NCI-H2107 (cell line): ENCODE data around the gene SLCO2B1.
"Not testable (repeated sequence)": the region's sequence is repeated elsewhere in the genome, so short reads cannot be mapped to it uniquely, and the experiment has no call there.

Experiments used
- DNase-seq: peaks from one replicate; lab custom pipeline; 2025; lab: John Stamatoyannopoulos, UW

SLCO2B1 gene, protein sequence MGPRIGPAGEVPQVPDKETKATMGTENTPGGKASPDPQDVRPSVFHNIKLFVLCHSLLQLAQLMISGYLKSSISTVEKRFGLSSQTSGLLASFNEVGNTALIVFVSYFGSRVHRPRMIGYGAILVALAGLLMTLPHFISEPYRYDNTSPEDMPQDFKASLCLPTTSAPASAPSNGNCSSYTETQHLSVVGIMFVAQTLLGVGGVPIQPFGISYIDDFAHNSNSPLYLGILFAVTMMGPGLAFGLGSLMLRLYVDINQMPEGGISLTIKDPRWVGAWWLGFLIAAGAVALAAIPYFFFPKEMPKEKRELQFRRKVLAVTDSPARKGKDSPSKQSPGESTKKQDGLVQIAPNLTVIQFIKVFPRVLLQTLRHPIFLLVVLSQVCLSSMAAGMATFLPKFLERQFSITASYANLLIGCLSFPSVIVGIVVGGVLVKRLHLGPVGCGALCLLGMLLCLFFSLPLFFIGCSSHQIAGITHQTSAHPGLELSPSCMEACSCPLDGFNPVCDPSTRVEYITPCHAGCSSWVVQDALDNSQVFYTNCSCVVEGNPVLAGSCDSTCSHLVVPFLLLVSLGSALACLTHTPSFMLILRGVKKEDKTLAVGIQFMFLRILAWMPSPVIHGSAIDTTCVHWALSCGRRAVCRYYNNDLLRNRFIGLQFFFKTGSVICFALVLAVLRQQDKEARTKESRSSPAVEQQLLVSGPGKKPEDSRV

DNA sequence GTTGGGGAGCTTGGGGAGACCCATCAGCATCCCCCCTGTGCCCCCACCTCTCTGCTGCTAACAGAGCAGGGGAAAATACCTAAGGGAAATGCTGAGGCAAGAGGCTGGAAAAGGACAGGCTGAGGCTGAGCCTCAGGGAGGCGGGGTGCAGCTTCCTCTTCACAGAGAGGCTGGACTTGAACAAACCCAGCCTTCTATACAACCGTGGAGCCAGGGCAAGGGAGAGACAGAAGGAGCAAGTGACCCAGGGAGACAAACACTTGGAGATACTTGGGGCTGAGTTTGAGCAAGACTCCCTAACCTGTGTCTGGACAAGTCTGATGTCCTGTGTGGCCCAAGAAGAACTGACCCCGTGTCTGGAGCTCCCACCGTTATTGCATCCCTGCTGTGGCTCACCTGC, at the start of gene SLCO2B1:
SLCO2B1 (plus strand) TSS at position 229 of the 400 bp plus-strand sequence. CDS start 275 bp downstream, outside the sequence.
- DNase-seq = no peak

DNA sequence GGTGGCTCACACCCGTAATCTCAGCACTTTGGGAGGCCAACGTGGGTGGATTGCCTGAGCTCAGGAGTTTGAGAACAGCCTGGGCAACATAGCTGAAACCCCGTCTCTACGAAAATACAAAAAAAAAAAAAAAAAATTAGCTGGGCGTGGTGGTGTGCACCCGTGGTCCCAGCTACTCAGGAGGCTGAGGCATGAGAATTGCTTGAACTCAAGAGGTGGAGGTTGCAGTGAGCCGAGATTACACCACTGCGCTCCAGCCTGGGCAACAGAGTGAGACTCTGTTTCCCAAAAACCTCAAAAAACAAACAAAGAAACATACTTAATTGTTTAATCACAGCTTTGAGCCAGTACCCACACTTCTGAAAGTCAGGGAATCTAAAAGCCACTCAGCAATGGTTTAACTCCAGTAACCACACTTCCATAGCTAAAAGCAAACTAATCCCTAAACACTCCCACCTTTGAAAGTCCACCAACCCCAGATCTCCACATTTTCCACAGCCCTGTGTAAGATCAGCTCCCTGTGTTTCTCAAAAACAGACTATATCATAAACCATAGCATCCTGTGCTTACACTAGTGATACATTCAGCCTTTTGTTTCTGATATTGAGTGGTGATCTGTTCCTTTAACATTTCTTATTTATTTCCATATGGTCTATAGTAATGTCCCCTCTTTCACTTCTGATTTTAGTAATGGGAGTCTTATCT, 49.3 kb upstream of the SLCO2B1 start:
- no peak for DNase-seq

DNA sequence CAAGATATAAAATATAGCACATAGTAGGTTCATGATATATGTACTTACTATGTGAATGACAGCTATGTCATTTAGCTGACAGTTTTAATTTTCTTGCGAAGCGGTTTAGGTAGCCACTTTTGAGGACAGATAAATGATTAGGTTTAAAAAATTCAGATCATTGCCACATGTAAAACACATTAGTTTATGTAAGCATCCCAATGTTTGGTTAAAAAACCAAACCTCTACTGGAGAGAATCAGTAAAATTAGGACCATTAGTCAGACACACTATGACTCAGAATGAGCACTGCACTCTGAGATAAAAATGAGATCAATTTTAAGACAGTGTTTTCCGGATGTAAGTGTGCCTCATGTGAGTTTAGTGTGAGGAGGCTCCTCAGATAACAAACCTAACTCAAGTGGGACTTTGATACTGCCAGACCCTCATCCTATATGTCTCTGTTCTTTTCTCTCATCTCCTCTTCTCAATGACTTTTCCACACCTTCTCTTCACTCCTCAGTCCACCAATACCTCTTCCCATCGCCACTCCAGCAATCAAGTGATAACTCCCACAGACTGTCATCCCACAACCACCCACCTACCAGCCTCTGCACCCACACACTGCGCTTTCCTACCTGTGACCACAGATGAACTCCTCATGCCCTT, 47.4 kb upstream of the SLCO2B1 start:
- DNase-seq = no peak

DNA sequence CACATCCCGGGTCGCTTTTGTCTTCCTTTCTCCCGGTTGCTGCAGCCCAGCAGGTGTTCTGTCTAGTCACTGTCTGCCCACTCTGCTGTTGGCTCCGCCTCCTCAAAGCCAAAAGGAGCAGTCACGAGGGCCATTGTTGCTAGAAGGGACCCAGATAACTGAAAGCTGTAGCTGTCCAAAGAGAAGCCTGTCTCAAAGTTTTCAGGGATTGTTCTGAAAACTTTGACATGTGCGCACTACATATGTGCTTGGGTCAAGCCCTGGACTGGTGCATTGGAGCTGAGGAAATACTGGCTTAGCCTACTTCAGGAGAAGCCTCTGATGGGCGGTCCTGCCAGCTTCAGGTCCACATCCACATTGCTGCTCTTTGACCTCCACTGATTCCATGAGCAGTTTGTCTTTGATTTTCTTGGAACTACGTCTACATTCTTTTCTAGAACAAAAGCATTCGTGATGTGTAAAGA, 45.4 kb upstream of the SLCO2B1 start:
- DNase-seq = no peak

DNA sequence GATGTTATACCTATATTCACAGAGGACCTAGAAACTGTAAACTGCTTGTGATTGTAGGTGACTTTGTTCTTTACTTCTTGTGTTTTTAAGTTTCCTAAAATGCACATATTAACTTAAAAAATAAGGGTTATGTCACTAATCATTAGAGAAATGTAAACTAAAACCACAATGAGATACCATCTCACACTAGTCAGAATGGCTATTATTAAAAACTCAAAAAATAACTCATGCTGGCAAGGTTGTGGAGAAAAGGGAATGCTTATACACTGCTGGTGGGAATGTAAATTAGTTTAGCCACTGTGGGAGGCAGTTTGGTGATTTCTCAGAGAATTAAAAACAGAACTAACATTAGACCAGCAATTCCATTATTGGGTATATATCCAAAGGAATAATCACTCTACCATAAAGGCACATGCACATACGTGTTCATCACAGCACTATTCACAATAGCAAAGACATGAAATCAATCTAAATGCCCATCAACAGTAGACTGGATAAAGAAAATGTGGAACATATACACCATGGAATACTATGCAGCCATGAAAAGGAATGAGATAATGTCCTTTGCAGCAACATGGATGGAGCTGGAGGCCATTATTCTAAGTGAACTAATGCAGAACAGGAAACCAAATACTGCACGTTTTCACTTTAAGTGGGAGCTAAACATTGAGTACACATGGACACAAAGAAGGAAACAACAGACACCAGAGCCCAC, 44.8 kb upstream of the SLCO2B1 start:
- DNase-seq = not testable (repeated sequence)

DNA sequence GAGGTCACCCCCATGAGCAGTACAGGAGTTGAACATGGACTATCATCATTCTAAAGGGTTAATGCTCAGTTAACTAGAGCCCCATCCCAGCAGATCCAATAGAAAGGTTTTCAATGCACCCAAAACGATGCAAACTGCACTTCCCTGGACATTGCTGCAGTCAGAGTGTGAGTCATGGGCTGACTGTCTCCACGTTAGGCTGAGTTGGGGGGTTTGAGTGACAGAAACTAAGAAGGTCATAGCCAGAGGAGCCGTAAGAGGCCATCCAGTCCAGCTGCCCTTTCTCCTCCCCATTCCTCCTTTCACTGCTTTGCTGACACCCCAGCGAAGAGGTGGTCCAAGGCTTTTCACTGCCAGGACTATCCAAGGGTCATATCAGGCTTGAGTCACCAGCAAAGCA, 43.7 kb upstream of the SLCO2B1 start:
- DNase-seq = no peak

DNA sequence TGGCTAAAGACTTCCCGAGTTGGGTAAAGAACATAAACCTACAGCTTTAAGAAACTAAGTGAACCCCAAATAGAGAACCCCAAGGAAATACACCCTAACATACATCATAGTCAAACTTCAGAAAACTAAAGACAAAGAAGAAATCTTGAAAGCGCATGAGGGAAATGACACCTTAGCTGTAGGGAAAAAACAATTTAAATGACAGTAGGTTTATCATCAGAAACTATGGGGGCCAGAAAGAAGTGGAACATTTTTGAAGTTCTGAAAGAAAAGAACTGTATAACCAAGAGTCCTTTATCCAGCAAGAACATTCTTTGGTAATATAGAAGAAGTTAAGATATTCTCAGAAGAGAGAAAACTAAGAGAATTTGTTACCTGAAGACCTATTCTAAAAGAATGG, 38.7 kb upstream of the SLCO2B1 start:
- no peak for DNase-seq

DNA sequence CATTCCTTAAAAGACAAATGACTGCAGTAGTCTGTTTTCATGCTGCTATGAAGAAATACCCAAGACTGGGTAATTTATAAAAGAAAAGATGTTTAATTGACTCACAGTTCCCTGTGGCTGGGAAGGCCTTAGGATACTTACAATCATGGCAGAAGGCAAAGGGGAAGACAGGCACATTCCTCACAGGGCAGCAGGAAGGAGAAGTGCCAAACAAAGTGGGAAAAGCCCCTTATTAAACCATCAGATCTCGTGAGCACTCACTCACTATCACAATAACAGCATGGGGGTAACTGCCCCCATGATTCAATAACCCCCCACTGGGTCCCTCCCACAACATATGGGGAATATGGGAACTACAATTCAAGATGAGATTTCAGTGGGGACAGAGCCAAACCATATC, 37.9 kb upstream of the SLCO2B1 start:
- no peak for DNase-seq

DNA sequence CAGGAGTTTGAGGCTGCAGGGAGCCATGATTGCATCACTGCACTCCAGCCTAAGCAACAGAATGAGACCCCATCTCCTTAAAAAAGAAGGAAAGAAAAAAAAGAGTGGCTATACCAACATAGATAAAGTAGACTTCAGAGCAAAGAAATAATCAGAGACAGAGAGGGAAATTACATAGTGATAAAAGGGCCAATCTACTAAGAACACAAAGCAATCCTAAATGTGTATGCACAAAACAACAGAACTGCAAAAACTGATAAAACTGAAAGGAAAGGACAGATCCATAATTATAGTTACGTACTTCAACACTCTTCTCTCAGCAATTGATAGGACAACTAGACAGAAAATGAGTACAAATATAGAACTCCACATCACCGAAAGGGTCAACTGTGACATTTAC, 36.4 kb upstream of the SLCO2B1 start:
- DNase-seq = no peak

DNA sequence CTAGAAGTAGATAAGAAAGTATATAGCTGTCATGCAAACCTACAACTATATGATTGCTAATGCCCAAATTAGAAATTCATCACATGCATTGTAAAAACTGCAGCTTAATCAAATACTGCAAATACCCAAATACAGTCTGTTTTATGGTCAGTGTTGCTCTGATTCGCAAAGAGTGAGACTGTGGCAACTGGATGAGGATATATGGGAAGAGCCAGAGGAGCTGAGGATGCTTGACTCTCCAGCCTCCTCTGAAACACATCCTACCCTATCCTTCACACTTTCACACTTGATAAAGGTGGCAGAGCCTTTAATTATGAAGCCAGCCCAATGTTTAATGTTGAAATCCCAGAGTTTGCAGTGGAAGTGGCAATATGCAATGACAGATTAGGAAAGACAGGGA, 32.3 kb upstream of the SLCO2B1 start:
- no peak for DNase-seq

DNA sequence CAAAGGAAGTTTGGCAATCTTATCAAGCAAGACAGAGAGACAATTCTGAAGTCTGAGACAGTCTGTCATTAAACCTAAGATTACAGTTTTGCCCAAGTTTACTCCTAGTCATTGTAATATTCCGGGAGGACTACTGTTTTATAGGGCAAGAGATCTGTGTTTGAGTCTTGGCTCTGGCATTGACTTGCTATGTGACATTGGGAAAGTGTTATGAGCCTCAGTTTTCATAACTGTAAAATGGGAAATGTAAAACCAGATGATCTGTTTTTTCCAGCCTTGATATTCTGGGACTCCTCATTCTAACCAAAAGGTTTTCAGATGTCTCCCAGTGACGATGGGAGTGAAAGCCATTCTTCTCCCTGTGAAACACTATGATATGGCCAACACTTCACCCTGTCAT, 24.3 kb upstream of the SLCO2B1 start:
- no peak for DNase-seq

DNA sequence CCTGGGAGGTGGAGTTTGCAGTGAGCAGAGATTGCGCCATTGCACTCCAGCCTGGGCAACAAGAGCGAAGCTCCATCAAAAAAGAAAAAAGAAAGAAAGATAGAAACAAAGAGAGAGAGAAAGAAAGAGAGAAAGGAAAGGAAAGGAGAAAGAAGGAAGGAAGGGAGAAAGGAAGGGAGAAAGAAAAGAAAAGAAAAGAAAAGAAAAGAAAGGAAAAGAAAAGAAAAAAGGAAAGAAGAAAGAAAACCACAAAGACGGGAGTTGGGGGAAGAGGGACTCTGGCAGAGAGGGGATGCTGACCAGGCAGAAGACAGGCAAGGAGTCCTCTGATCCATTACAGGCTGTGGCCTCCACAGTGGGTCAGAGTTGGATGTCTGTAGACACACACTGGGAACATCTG, 18.8 kb upstream of the SLCO2B1 start:
- DNase-seq = no peak

DNA sequence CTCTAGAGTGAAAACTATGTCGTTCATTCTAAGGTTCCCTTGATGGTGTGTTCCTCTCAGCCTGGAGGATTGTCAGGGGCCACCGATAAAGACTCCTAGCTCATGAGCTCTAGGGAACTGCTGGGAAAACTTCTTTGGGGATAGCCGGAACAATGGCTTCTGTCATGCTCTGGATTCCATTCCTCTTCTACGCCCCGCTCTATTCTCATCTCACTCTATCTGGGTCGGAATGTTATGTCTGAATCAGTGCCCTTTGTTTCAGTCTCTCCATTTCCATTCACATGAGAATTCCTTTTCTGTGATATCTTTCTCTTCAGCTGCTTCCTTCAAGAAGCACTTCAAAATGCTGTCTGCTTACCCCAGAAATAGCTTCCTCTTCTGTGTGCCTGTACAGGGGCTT, 16.9 kb upstream of the SLCO2B1 start:
- no peak for DNase-seq

DNA sequence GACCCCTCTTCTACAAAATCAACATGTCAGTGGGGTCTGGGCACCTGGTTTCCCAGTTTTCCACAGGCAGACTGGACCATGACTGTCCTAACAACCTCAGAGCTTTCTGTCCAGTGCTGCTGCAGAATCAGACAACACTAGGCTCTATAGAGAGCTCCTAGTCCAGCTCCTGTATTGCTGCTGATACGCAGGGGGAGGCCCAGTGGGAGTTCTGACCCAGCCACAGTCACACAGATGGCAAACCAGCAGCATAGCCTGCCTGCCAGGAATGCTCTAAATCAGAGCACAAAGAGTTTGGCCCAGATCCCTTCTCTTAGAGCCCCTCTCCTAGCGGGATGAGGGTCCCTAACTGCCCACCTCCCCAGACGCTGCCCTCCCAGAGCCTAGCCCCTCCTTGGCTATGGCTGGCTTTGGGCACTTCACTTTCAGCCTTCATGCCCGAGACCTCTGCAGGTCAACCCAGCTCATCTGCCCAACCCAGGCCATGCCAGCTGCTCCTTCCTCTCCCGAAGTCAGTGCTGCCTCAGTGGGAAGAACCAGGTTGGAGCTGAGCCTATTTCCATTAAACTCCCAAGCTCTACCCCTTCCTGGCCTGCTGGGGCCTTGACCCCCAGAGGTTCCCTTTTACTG, 15.8 kb upstream of the SLCO2B1 start:
- DNase-seq = no peak

DNA sequence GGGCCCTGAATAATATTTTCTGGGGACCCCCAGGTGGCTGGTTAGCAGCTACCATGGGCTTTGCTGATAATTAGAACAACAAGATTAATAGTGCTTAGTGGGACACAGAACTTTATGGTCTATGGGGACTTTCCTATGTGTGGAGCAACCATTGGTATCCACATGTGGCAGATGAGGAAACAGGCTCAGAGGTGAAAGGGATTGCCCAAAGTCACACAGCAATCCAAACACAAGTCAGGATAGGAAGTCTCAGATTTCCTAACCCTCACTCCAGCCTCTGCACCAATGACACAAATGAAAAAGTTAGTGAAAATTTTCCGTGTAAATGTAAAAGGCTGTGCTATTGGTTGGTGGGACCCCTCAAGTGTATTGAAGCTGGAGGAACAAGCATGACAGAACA, 15.3 kb upstream of the SLCO2B1 start:
- no peak for DNase-seq

DNA sequence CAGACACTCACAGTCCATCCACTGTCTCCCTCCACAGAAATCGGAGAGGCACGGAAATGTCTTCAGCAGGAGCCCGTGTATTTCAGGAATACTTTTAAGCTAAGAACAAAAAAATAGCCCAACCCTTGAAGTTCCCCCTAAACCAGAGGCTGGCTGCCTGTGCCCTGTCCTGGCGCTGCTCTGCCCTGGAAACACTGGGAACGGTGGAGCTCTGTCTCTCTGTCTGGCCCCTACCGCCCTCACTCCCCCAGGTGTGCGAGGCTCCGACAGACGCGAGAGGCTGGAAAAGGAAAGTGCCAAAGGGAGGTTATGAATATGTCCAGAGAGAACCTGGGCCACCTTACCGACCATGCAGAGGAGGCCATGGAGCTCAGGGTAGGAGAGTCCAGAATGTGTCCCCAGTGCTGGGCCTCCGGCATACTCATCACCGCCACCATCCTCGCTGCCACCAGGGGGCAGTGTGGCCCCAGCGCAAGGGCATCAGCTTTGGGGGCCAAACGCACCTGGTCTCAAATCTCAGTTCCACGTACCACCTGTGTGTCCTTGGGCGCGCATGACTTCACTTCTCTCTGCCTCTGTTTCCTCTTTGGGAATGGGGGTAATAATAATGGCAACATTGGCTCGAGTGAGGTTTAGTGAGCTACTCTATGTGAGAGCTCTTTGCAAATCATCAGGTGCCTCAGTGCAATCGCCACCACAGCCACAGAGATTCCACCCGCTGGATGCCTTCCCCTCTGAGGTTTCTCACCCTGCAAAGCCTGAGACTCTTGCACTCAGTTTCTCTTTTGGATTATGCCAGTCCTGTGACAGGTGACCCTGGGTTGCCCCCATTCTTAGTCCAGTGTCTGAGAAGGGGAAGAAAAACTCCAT, 10.4 kb upstream of the SLCO2B1 start:
- no peak for DNase-seq

DNA sequence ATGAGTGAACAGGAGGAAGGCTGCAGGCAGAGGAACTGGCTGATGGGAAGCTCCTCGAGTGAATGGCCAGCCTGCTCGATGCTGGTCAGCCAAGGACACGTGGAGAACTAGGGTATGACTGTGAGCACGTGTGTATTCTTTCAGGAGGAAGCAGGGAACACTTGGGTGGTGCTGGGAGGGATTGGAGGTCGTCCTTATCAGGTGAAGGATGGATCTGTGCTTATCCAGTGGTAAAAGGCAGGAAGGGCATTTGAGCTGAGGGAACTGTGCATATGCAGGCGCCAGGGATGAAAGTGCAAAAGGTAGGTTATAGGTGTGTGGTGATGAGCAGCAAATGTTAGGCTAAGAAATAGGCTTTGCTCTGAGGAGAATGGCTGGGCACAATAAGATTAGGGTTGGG, 9.7 kb upstream of the SLCO2B1 start:
- no peak for DNase-seq

DNA sequence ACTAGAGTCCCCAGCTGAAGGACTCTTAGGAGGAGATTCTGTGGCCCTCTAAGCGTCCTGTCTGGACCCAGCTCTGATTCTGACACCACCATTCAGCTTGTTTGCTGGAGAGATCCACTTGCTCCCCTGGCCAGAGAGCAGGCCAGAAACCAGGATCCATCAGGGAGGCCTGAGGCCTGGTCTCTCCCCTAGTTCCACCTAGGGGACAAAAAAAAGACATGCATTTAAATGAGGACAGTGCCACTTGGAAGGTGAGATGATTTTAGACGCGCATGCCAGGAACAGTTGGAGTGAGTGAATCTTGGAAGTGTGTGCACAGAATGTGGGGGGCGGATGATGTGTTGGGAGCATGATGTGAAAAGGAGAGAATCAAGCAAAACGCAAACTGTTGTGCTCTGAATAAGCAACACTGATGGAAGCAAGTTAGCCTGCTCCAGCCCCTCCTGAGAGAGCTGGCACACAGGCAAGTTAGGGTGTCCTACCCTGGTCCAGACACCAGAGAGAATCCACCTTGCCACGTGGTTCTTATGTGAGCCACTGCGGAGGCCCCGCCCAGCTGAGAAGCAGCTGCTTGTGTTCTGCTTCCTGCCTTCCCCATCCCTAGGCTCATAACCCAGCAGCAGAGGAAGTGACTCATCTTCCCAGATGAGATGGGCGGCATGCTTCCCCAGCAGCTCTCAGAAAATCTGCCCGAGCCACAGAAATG, 8.0 kb upstream of the SLCO2B1 start:
- DNase-seq = no peak

DNA sequence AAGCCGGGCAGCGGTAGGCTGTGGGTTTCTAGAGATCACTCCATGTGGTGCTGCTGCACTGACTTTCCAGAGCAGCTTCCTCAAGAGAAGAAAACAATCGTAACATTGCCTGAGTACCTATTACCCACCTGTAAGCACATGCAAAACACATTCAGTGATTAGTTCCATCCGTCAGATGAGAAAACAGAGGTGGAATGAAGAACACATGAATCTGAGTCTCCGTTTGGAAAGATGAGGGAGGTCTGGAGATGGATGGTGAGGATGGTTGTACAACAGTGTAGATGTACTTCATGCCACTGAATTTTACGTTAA, 7.5 kb upstream of the SLCO2B1 start:
- DNase-seq = no peak

DNA sequence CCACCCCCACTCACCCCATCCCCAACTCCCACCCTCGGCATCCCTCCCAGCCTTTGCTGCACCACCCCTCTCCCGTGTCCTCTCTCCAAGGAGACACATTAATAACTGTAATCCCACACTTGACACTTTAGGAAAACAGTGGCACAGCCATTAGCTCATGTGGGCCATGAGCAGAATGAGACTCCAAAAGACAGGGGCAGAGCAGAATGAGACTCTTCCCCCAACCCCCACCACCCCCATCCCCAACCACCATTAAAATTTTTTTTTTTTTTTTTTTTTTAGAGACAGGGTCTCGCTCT, 6.2 kb upstream of the SLCO2B1 start:
- no peak for DNase-seq
